Thymus (tissue), 11 donors: ENCODE measurements around the gene GSTM4. TPM values are rescaled to one million over a fixed set of nuclear protein-coding genes. Genes with fewer than 3 reads are reported as not detected.
A peak's percentile ranks its signal among the peaks of the same experiment; 100 is the strongest.
"Not testable (repeated sequence)": the region's sequence is repeated elsewhere in the genome, so short reads cannot be mapped to it uniquely, and the experiment has no call there.

Source experiments
- DNase-seq, 9 donors: peaks; one replicate each; pipeline ENCODE4 v3.0.0-alpha.2; 2013; ENCODE audit warnings: low spot score in 9 of 9, low read depth in 6 of 9, missing footprints in 1 of 9
- H3K27ac ChIP-seq, 2 donors: one replicate each; pipeline ENCODE4 v1.5.1; 2013; ENCODE audit warnings: control low read depth in 1 of 2, low read depth in 1 of 2, low read length in 1 of 2, mild to moderate bottlenecking in 1 of 2, moderate library complexity in 1 of 2
- H3K27me3 ChIP-seq, 2 donors: one replicate each; pipeline ENCODE4 v1.5.1; 2013; ENCODE audit warnings: low read length in 1 of 2; ENCODE audit not compliant: control insufficient read depth in 2 of 2, insufficient read depth in 1 of 2
- H3K36me3 ChIP-seq, 2 donors: one replicate each; pipeline ENCODE4 v1.5.1; 2013; ENCODE audit warnings: low read length in 1 of 2, mild to moderate bottlenecking in 1 of 2, moderate library complexity in 1 of 2; ENCODE audit not compliant: control insufficient read depth in 2 of 2, insufficient read depth in 2 of 2
- H3K4me1 ChIP-seq, 2 donors: one replicate each; pipeline ENCODE4 v1.5.1; 2013; ENCODE audit warnings: low read length in 2 of 2; ENCODE audit not compliant: control insufficient read depth in 2 of 2, insufficient read depth in 2 of 2
- H3K4me3 ChIP-seq, 2 donors: one replicate each; pipeline ENCODE4 v1.5.1; 2013; ENCODE audit warnings: low read length in 2 of 2, control low read depth in 1 of 2, mild to moderate bottlenecking in 1 of 2
- H3K9me3 ChIP-seq, 2 donors: one replicate each; pipeline ENCODE4 v1.5.1; 2013; ENCODE audit warnings: low read length in 1 of 2, mild to moderate bottlenecking in 1 of 2; ENCODE audit not compliant: control insufficient read depth in 2 of 2, insufficient read depth in 1 of 2
- WGBS: extraction: QIAGEN DNeasy Blood & Tissue Kit; methylation state at CpG from one replicate; pipeline ENCODE4 v1.1.7; 2013; 5-methylcytosine and 5-hydroxymethylcytosine counted together
- polyA plus RNA-seq: library from polyadenylated mRNA; stranded (reverse); fragments of 200-250 nt; gene quantifications from one replicate; pipeline ENCODE4 v1.2.3, GENCODE V29; 2013
- total RNA-seq: library from RNA; stranded (reverse); fragments of 120-200 nt; gene quantifications from one replicate; pipeline ENCODE4 v1.2.4, GENCODE V29; 2013
- donor health status: healthy.

GSTM4 gene
- total and polyA plus RNA-seq, 2 donors = 6.7 to 15.6 TPM

GRCh38 chr1:109685399-109685798 is 29.5 kb downstream of the GSTM4 start:
- H3K27me3 ChIP-seq, DNase-seq, H3K27ac ChIP-seq, H3K4me1 ChIP-seq, H3K4me3 ChIP-seq, H3K9me3 ChIP-seq, H3K36me3 ChIP-seq: not testable (repeated sequence)
- no CpG with 5 or more reads among the region's 1 CpG for WGBS

GRCh38 chr1:109685890-109686289 is 30.0 kb downstream of the GSTM4 start:
- not testable (repeated sequence) for DNase-seq, H3K36me3 ChIP-seq, H3K27ac ChIP-seq, H3K4me1 ChIP-seq, H3K4me3 ChIP-seq, H3K27me3 ChIP-seq, H3K9me3 ChIP-seq
- WGBS = no CpG with 5 or more reads among the region's 4 CpGs

DNA sequence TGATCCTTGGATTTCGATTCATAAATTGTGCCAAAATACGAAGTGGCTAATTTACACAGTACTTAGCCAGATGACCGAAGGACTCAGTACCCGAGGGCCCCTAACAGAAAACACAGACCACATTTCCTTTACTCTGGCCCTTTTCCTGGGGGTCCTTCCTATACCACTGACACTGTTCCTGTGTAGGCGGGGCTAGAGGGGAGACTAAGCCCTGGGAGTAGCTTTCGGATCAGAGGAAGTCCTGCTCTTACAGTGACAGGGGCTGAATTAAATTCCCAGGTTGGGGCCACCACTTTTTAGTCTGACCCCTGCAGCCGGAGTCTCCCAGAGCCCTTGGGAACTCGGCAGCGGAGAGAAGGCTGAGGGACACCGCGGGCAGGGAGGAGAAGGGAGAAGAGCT is 31.2 kb downstream of the GSTM4 start:
- H3K27me3 ChIP-seq, H3K4me1 ChIP-seq, H3K36me3 ChIP-seq, DNase-seq, H3K9me3 ChIP-seq: not testable (repeated sequence)
- peak overlapping the region in 1 of 2 donors; percentile 58 for H3K4me3 ChIP-seq
- H3K27ac ChIP-seq = peak overlapping the region in 1 of 2 donors; percentile 43
- 71% methylated on average over 3 of the region's 11 CpGs for WGBS

GRCh38 chr1:109687641-109688499 is 32.0 kb downstream of the GSTM4 start, which contains the start of gene GSTM1:
Gene GSTM1, plus strand, starts transcription at chr1:109687817. Its CDS starts 57 bp downstream, at chr1:109687874.
- Histone ChIP-seq H3K27me3 (no peaks in the 10 kb centered on the region), H3K36me3 (no peaks in the 10 kb centered on the region), H3K9me3 (no peaks in the 10 kb centered on the region), H3K27ac (peak within 1 kb of the TSS in 1 of 2 donors; percentile 43), H3K4me3 (peak within 1 kb of the TSS in 1 of 2 donors; percentile 58), H3K4me1 (peaks cover 0 to 3% of the 10 kb centered on the region in 2 donors)
- DNase-seq = peak in 5 of 9 donors; percentile 42 to 88 (median 68)
- WGBS = no CpG with 5 or more reads among the region's 46 CpGs

DNA sequence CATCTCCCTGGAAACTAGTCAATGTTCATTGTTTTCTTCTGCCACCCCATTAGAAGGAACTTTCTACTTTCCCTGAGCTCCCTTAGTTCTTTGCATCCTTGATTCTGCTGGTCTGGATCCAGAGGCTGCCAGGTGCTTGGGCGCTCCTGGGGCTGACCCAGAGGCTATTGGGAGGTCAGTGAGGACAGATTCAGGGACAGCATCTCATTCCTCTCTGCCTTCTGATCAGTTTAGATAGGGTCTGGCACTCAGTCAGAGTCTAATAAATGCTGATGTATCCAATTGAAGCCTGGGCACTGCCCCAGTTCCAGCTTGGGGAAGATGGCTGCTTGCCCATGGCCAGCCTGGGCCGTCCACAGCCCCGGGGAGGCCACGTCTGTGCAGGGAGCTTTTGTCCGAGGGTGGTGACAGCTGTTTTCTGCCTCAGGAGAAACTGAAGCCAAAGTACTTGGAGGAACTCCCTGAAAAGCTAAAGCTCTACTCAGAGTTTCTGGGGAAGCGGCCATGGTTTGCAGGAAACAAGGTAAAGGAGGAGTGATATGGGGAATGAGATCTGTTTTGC is 34.0 kb downstream of the GSTM4 start:
- Histone ChIP-seq H3K4me1 (peaks cover 0 to 3% of the 10 kb centered on the region in 2 donors), H3K27ac (no peak overlapping the region), H3K4me3 (no peak overlapping the region), H3K9me3 (no peaks in the 10 kb centered on the region), H3K36me3 (no peaks in the 10 kb centered on the region), H3K27me3 (no peaks in the 10 kb centered on the region)
- WGBS = no CpG with 5 or more reads among the region's 6 CpGs
- no peak for DNase-seq

DNA sequence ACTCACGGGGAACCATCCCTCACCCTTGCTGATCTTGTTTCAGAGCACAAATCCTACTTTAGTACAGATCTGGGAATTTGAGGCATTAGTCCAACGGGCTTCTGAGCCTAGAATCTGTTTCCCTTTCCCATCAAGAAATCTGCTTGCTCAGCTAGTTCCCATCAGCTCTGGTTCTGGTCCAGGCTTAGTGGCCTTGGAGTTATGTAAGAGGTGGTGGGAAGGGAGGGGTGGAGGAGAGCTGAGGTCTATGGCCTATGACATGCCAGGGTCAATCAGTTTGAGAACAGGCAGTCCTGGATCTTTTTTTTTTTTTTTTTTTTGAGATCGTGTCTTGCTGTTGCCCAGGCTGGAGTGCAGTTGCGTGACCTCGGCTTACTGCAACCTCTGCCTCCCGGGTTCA is 35.9 kb downstream of the GSTM4 start:
- WGBS = no CpG with 5 or more reads among the region's 6 CpGs

DNA sequence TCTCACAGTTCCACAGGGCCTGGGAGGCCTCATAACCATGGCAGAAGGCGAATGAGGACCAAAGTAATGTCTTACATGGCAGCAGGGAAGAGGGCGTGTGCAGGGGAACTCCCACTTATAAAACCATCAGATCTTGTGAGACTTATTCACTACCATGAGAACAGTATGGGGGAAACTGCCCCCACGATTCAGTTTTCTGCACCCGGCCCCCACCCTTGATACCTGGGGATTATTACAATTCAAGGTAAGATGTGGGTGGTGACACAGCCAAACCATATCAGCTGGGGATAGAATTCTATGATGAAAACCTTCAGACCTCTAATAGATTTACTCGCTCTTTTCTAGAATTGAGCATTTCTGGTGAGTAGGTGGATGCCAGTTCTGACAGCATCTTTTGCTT is 38.5 kb downstream of the GSTM4 start:
- not testable (repeated sequence) for H3K27ac ChIP-seq, DNase-seq

More for the DNA sequence above, 35.9 kb downstream of the GSTM4 start:
- Histone ChIP-seq H3K27me3 (no peaks in the 10 kb centered on the region), H3K4me3 (no peak overlapping the region), H3K27ac (no peak overlapping the region), H3K36me3 (no peaks in the 10 kb centered on the region), H3K4me1 (peaks cover 0 to 3% of the 10 kb centered on the region in 2 donors), H3K9me3 (no peaks in the 10 kb centered on the region)
- DNase-seq = no peak

DNA sequence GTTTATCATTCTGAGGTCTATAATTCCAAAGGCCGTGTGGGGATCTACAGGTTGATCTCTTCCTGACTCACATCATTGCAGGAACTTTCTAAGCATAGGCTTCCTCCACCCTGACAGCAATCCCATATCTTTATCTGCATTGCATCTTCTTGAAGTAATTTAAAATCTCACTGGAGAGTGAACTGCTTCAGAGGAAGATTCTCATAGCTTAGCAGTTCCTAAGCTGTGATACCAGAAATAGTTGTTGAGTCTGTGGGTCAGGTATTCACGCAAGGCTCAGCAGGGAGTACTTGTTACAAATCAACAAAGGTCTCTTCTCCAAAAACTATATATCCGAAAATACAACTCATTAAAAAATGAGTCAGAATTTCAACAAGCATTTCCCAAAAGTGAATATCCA is 39.2 kb downstream of the GSTM4 start:
- H3K36me3 ChIP-seq, H3K27me3 ChIP-seq, DNase-seq, H3K4me3 ChIP-seq, H3K4me1 ChIP-seq, H3K27ac ChIP-seq, H3K9me3 ChIP-seq: not testable (repeated sequence)
- no CpG with 5 or more reads among the region's 3 CpGs for WGBS

More for the DNA sequence above, 38.5 kb downstream of the GSTM4 start:
- H3K4me1 ChIP-seq, H3K4me3 ChIP-seq, H3K27me3 ChIP-seq, H3K36me3 ChIP-seq, H3K9me3 ChIP-seq: not testable (repeated sequence)
- WGBS = no CpG with 5 or more reads among the region's 5 CpGs

DNA sequence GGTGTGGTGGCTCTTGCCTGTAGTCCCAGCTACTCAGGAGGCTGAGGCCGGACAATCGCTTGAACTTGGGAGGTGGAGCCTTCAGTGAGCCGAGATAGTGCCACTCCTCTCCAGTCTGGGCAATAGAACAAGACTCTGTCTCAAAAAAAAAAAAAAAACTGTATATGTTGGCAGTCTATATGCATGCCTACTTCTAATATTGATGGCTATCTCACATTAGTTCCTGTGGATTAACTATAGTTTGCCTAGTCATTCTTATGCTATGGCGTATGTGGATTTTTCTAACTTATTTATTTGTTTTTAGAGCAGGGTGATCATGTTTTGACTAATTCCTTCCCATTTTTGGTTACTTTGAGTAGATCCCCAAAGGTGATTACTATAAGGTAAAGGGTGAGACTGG is 41.2 kb downstream of the GSTM4 start:
- H3K36me3 ChIP-seq = no peaks in the 10 kb centered on the region
- H3K27me3 ChIP-seq = no peaks in the 10 kb centered on the region
- no peak overlapping the region for H3K4me3 ChIP-seq
- no peaks in the 10 kb centered on the region for H3K9me3 ChIP-seq
- no CpG with 5 or more reads among the region's 4 CpGs for WGBS
- H3K4me1 ChIP-seq = no peaks in the 10 kb centered on the region
- DNase-seq = no peak
- no peak overlapping the region for H3K27ac ChIP-seq
